HepG2 (cell line): Measurements from ENCODE around the gene TDP2. TPM values are rescaled to one million over a fixed set of nuclear protein-coding genes. Genes with fewer than 3 reads are reported as not detected.
A peak's percentile ranks its signal among the peaks of the same experiment; 100 is the strongest.

Experiments used
- SRSF4 ChIP-seq: fragments of 200-400 bp; formaldehyde crosslinking; IDR thresholded peaks from one replicate; pipeline ENCODE4 v1.6.1; 2018; ENCODE audit warnings: mild to moderate bottlenecking, low read depth, low read length, moderate library complexity; ENCODE audit not compliant: poor library complexity, severe bottlenecking
- ZIK1 ChIP-seq: sonication (generic); formaldehyde crosslinking; IDR thresholded peaks from 2 replicates; pipeline ENCODE4 v1.5.0; 2020; ENCODE audit warnings: mild to moderate bottlenecking, low read depth, missing genetic modification reagents, borderline replicate concordance
- ZNF589 ChIP-seq: sonication (generic); formaldehyde crosslinking; conservative IDR thresholded peaks from 2 replicates; pipeline ENCODE4 v1.8.0; 2022; ENCODE audit warnings: mild to moderate bottlenecking, moderate library complexity, missing genetic modification reagents
- ZNF605 ChIP-seq: sonication (generic); formaldehyde crosslinking; IDR thresholded peaks from 2 replicates; pipeline ENCODE4 v1.8.0; 2022; ENCODE audit warnings: mild to moderate bottlenecking, missing genetic modification reagents
- ZNF841 ChIP-seq: sonication (generic); formaldehyde crosslinking; IDR thresholded peaks from 2 replicates; pipeline ENCODE4 v1.8.1; 2023; ENCODE audit warnings: missing genetic modification reagents, borderline replicate concordance
- ZSCAN9 ChIP-seq: IDR thresholded peaks from 2 replicates; pipeline ENCODE4 v1.6.1; 2016; ENCODE audit warnings: borderline replicate concordance
- polyA plus RNA-seq, 8 experiments: library from polyadenylated mRNA; depleted of rRNA in 3 of 8; stranded (reverse) in 7 of 8; unstranded in 1 of 8; fragments of >200 nt; fragmentation: Illumina TruSeq in 4 of 8; extraction: Trizol in 4 of 8; gene quantifications; 2 replicates each; pipeline versions ENCODE4 v1.2.1 to v1.2.3, GENCODE V29; 2011 to 2016; ENCODE audit warnings: low read depth in 4 of 8, missing spikeins in 1 of 8, mixed read lengths in 1 of 8; ENCODE audit not compliant: insufficient read depth in 1 of 8
- total RNA-seq, 5 experiments: library from RNA; depleted of rRNA; stranded (reverse); fragments of >200 nt; fragmentation: Illumina TruSeq; extraction: Trizol; gene quantifications; 2 replicates each; pipeline ENCODE4 v1.2.3, GENCODE V29; 2016; ENCODE audit warnings: low read depth in 1 of 5
- TF ChIP-seq, protein P1 (sequence below): IDR thresholded peaks from 2 replicates; pipeline ENCODE4 v1.6.1; 2016; ENCODE audit warnings: low read depth, missing genetic modification reagents, missing compliant biosample characterization
- TF ChIP-seq, protein P2 (sequence below): sonication (generic); formaldehyde crosslinking; IDR thresholded peaks from 2 replicates; pipeline ENCODE4 v1.9.0; 2021; ENCODE audit warnings: missing genetic modification reagents, borderline replicate concordance
- TF ChIP-seq, protein P3 (sequence below): sonication (generic); formaldehyde crosslinking; IDR thresholded peaks from 2 replicates; pipeline ENCODE4 v1.5.0; 2020; ENCODE audit warnings: mild to moderate bottlenecking, missing genetic modification reagents, borderline replicate concordance
- TF ChIP-seq, protein P4 (sequence below): sonication (generic); formaldehyde crosslinking; IDR thresholded peaks from 2 replicates; pipeline ENCODE4 v1.5.1; 2020; ENCODE audit warnings: missing genetic modification reagents, mild to moderate bottlenecking, borderline replicate concordance
- TF ChIP-seq, protein P5 (sequence below): sonication (generic); formaldehyde crosslinking; IDR thresholded peaks from 2 replicates; pipeline ENCODE4 v1.4.0; 2020; ENCODE audit warnings: missing genetic modification reagents, borderline replicate concordance

TDP2 gene
- total and polyA plus RNA-seq, 2 of the 13 experiments (the other 11 are each of a cell fraction or from before 2014, with no cell fraction given), result 30.5 to 42.6 TPM

DNA sequence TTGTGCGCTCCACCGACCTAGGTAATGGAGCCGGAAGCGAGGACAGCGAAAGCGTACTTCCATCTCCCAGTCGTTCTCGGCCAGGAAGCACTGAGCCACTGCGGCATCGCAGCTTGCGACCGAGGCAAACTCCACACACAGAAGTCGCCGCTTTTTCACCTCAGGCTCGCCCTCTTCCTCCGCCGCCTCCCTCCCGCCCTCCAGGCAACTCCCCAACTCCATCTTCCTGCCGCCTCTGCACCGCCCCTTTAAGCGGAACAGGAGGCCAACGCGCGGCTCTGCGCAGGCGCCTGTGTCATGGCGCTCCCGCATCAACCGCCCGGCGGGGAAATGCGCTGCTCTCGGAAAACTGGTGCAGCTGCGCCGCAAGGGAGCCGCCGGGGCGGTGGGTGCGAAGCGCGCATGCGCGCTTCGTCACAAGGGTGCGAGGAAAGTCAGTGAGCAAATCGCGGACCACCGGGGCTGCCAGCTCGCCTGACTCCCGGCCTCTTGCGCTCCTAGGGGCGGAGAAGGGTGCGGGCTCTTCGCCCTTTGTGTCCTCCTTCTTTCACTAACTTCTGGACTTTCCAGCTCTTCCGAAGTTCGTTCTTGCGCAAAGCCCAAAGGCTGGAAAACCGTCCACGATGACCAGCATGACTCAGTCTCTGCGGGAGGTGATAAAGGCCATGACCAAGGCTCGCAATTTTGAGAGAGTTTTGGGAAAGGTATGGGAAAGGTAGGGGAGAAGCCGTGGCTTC lies at the start of gene TDP2, which contains the start of gene ACOT13 (continued):
- TF ChIP-seq, protein P1, sequence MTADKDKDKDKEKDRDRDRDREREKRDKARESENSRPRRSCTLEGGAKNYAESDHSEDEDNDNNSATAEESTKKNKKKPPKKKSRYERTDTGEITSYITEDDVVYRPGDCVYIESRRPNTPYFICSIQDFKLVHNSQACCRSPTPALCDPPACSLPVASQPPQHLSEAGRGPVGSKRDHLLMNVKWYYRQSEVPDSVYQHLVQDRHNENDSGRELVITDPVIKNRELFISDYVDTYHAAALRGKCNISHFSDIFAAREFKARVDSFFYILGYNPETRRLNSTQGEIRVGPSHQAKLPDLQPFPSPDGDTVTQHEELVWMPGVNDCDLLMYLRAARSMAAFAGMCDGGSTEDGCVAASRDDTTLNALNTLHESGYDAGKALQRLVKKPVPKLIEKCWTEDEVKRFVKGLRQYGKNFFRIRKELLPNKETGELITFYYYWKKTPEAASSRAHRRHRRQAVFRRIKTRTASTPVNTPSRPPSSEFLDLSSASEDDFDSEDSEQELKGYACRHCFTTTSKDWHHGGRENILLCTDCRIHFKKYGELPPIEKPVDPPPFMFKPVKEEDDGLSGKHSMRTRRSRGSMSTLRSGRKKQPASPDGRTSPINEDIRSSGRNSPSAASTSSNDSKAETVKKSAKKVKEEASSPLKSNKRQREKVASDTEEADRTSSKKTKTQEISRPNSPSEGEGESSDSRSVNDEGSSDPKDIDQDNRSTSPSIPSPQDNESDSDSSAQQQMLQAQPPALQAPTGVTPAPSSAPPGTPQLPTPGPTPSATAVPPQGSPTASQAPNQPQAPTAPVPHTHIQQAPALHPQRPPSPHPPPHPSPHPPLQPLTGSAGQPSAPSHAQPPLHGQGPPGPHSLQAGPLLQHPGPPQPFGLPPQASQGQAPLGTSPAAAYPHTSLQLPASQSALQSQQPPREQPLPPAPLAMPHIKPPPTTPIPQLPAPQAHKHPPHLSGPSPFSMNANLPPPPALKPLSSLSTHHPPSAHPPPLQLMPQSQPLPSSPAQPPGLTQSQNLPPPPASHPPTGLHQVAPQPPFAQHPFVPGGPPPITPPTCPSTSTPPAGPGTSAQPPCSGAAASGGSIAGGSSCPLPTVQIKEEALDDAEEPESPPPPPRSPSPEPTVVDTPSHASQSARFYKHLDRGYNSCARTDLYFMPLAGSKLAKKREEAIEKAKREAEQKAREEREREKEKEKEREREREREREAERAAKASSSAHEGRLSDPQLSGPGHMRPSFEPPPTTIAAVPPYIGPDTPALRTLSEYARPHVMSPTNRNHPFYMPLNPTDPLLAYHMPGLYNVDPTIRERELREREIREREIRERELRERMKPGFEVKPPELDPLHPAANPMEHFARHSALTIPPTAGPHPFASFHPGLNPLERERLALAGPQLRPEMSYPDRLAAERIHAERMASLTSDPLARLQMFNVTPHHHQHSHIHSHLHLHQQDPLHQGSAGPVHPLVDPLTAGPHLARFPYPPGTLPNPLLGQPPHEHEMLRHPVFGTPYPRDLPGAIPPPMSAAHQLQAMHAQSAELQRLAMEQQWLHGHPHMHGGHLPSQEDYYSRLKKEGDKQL (CRISPR knock-in tag), result peak; percentile 16; the same call in 1 of the 2 replicates
- peak; percentile 77; the same call in 1 of the 2 replicates for TF ChIP-seq ZNF841 (CRISPR knock-in tag)
- TF ChIP-seq, protein P2, sequence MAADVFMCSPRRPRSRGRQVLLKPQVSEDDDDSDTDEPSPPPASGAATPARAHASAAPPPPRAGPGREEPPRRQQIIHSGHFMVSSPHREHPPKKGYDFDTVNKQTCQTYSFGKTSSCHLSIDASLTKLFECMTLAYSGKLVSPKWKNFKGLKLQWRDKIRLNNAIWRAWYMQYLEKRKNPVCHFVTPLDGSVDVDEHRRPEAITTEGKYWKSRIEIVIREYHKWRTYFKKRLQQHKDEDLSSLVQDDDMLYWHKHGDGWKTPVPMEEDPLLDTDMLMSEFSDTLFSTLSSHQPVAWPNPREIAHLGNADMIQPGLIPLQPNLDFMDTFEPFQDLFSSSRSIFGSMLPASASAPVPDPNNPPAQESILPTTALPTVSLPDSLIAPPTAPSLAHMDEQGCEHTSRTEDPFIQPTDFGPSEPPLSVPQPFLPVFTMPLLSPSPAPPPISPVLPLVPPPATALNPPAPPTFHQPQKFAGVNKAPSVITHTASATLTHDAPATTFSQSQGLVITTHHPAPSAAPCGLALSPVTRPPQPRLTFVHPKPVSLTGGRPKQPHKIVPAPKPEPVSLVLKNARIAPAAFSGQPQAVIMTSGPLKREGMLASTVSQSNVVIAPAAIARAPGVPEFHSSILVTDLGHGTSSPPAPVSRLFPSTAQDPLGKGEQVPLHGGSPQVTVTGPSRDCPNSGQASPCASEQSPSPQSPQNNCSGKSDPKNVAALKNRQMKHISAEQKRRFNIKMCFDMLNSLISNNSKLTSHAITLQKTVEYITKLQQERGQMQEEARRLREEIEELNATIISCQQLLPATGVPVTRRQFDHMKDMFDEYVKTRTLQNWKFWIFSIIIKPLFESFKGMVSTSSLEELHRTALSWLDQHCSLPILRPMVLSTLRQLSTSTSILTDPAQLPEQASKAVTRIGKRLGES (CRISPR knock-in tag), result no peak
- peak; percentile 91 for TF ChIP-seq ZNF605
- TF ChIP-seq ZSCAN9 (CRISPR knock-in tag), result peak; percentile 96
- no peak for TF ChIP-seq SRSF4
- TF ChIP-seq ZNF589 (CRISPR knock-in tag), result peak; percentile 80
- TF ChIP-seq, protein P3, sequence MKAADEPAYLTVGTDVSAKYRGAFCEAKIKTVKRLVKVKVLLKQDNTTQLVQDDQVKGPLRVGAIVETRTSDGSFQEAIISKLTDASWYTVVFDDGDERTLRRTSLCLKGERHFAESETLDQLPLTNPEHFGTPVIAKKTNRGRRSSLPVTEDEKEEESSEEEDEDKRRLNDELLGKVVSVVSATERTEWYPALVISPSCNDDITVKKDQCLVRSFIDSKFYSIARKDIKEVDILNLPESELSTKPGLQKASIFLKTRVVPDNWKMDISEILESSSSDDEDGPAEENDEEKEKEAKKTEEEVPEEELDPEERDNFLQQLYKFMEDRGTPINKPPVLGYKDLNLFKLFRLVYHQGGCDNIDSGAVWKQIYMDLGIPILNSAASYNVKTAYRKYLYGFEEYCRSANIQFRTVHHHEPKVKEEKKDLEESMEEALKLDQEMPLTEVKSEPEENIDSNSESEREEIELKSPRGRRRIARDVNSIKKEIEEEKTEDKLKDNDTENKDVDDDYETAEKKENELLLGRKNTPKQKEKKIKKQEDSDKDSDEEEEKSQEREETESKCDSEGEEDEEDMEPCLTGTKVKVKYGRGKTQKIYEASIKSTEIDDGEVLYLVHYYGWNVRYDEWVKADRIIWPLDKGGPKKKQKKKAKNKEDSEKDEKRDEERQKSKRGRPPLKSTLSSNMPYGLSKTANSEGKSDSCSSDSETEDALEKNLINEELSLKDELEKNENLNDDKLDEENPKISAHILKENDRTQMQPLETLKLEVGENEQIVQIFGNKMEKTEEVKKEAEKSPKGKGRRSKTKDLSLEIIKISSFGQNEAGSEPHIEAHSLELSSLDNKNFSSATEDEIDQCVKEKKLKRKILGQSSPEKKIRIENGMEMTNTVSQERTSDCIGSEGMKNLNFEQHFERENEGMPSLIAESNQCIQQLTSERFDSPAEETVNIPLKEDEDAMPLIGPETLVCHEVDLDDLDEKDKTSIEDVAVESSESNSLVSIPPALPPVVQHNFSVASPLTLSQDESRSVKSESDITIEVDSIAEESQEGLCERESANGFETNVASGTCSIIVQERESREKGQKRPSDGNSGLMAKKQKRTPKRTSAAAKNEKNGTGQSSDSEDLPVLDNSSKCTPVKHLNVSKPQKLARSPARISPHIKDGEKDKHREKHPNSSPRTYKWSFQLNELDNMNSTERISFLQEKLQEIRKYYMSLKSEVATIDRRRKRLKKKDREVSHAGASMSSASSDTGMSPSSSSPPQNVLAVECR (CRISPR knock-in tag), result peak; percentile 89; the same call in 1 of the 2 replicates
- peak; percentile 94 for TF ChIP-seq ZIK1 (CRISPR knock-in tag)
- TF ChIP-seq, protein P4, sequence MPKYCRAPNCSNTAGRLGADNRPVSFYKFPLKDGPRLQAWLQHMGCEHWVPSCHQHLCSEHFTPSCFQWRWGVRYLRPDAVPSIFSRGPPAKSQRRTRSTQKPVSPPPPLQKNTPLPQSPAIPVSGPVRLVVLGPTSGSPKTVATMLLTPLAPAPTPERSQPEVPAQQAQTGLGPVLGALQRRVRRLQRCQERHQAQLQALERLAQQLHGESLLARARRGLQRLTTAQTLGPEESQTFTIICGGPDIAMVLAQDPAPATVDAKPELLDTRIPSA (CRISPR knock-in tag), result no peak
- TF ChIP-seq, protein P5, sequence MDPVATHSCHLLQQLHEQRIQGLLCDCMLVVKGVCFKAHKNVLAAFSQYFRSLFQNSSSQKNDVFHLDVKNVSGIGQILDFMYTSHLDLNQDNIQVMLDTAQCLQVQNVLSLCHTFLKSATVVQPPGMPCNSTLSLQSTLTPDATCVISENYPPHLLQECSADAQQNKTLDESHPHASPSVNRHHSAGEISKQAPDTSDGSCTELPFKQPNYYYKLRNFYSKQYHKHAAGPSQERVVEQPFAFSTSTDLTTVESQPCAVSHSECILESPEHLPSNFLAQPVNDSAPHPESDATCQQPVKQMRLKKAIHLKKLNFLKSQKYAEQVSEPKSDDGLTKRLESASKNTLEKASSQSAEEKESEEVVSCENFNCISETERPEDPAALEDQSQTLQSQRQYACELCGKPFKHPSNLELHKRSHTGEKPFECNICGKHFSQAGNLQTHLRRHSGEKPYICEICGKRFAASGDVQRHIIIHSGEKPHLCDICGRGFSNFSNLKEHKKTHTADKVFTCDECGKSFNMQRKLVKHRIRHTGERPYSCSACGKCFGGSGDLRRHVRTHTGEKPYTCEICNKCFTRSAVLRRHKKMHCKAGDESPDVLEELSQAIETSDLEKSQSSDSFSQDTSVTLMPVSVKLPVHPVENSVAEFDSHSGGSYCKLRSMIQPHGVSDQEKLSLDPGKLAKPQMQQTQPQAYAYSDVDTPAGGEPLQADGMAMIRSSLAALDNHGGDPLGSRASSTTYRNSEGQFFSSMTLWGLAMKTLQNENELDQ (CRISPR knock-in tag), result peak; percentile 85; the same call in 1 of the 2 replicates
